ENCODE results near the gene SHB.
"Not testable (repeated sequence)": the region's sequence is repeated elsewhere in the genome, so short reads cannot be mapped to it uniquely, and the experiment has no call there.

The SHB gene

GRCh38 chr9:37914154-37914551 lies 154.9 kb downstream of the SHB start:
- no peak for DNase-seq

DNA sequence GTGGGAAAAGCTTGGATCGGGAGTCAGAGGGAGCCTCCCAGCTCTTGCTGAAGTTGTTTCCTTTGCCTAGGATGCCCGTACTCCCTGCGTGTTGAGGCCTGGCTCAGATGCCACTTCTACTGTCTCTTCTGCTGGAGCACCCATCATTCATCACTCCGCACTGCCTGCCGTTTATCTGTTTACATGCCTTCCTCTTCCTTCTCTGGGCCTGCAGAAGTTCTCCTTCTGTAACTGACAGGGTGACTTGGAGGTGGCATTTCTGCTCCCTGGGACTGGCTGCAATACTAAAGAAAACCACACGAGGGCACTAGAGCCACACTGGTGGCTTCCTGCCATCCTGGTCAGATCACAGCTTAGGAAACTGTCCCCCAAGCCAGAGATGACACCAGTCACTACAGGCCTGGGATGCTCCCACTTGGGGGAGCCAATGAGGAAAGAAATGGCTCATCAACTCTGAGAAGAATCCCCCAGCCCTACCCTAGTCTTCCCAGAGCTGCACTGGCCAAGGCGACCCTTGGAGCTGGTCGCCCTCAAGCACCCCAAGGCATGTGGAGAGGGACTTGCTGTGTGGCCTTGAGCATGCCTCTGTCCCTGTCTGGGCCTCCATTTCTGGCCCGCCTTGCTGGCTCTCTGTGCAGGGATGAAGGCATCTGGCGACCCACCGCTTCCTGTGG lies 155.4 kb downstream of the SHB start:
- peak; percentile 93 to 99 (median 94) for DNase-seq

GRCh38 chr9:37911271-37911681 lies 157.8 kb downstream of the SHB start:
- peak in 2 of 4 experiments; percentile 22 to 42 for DNase-seq

GRCh38 chr9:37910271-37910670 lies 158.8 kb downstream of the SHB start:
- no peak for DNase-seq

GRCh38 chr9:37909836-37910235 lies 159.2 kb downstream of the SHB start:
- DNase-seq = not testable (repeated sequence)

DNA sequence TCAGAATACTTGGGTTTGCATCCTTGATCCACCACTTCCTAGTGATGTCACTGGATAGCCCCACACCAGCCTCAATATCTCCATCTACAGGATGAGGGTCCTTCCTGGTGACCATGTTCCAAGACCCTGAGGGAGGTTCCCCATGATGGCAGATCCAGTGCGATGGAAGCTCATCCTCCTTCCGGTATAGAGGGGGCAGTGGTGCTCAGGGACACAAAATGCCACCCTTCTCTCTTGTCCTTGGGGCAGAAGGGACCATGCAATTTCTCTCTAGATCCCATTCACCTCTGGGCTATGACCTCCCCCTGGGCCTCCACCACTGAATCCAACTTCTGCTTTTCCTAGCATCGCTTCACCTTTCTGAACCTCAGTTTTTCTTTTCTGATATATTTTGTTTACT lies 159.7 kb downstream of the SHB start:
- DNase-seq = no peak

- peak; percentile 77 to 96 (median 90) for DNase-seq
Measured at GRCh38 chr9:37908698-37909186, 160.3 kb downstream of the SHB start.

DNA sequence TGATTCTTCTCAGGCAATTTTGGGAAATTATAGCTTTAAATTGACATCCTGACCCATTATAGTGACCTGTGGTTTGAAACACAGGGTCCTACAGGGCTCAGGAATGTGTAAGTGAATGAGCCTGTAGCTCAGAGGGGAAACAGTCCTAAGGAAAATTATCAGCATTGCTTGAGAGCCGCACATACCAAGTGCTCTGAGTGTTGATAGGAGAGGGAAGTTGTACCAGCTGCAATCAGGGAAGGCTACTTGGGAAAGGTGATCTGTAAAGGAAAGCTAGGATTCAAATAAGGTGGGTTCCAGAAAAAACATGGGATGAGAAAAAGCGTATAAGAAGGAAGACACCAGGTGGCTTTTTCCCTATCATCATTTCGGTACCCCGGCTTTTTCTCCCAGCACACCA lies 160.7 kb downstream of the SHB start:
- no peak for DNase-seq

GRCh38 chr9:37906312-37907239 lies 162.5 kb downstream of the SHB start:
- DNase-seq = no peak

- no peak for DNase-seq
Measured at GRCh38 chr9:37905776-37906175, 163.3 kb downstream of the SHB start.

DNA sequence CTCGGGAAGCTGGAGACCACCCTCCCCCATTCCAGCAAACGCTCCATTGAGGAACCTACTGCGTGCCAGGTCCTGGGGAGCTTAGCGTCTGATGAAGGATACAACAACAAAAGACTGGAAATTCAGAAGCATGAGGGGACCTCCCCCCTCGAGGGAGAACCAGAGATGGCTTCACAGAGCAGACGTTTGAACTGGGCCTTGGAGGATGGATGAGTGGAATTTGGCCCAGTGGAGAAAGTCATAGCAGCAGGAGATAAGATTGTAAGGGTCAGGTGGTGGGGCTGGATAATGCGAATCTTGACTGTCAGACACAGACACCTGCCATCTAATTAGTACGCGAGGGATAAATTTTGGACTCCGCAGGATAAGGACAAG lies 163.9 kb downstream of the SHB start:
- no peak for DNase-seq

- DNase-seq = peak in 3 of 4 experiments; percentile 17 to 30 (median 29)
Measured at GRCh38 chr9:37904445-37905130, 164.4 kb downstream of the SHB start.

DNA sequence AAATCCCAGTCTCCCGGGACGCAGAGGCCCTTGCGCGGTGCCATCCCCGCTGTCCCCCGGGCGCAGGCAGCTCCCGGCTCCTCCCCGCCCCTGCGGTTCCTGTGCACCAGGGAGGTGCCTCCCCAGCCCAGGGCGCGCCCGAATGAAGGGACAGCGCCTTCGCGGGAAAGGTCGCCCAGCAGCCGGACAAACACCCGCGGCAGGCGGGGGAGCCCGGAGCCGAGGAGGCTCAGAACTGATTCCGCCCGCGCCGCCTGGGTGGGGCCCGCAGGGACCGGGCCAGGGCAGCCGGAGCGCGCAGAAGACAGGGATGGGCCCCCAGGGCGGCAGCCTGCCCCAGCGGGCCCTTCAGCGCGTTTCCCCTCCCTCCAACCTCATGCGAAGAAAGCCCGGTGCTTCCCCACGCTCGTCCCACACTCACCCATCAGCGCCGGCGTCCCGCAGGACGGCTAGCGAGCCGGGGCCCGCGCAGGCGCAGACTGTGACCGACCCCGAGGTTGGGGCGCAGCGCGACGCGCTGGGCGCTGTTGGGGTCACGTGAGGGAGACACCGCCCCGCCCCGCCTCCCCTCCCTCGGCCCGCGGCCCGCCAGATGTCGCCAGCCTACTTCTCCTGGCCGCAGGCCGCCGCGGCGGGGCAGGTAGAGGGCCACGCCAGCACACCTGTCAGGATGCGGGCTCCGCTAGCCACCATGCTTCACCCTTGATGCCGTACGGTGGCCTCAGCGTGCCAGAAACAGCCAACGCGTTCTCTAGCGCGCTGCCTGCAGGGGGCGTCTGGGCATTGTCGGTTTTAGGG lies 165.2 kb downstream of the SHB start, which contains the start of gene SLC25A51:
TSS of gene SLC25A51 (minus strand) at position 481 of the 798 bp plus-strand sequence. CDS start 15,577 bp downstream, outside the sequence.
- peak; percentile 93 to 96 (median 96) for DNase-seq

DNA sequence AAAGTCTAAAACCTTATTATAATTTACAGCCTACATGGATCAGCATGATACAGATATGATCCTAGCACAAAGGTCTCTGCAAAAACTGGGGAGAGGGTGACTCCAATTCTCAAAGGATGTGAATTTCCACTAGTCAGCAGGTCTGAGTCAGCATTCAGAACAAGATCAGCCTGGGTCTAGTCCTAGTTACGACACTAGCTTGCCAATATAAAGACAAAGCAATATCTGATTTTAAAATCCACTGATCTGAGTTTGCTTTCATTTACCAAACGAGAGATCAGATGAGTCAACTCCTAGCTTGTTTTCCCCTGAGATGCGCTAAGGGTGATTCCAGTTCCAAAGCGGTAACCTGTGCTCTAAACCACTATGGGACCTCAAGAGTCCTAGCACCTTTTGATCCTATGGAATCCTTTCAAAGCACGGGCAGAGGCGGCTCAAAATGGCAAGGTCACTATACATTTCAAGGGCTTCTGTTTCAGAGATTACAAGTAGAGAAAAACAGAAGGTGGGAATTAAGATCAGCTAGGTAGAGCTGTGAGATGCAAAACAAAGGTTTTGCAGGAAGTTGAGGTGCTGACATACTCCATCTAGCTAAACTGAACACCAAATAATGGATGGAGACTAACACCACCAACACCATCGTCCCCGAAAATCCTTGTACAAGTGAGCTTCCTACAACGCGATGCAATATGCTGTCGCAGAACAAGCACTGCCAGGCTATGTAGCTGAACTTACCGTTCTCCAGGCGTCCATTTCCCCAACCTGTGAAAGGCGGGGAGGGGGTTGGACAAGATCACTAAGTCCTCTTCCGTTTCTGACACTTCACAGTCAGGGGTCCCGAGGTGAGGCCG lies 166.0 kb downstream of the SHB start:
- DNase-seq = peak in 3 of 4 experiments; percentile 34 to 55 (median 46)

DNA sequence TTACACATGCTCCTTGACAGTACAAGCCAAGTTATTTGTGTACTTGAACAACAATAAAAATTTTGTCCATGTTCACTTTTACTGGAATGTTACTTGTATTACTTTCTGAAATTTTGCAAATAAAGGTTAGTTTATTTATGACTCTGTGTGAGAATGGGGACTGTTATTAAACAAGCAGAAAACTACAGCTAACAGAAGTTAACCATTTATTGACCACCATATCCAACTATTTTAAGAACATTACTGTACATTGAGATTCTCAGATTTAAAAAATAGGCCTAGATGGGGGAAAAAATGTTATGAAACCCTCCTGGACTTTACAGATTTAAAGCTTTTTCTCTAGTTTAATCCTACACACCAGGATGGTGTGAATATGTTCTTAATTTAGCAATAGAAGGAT lies 166.9 kb downstream of the SHB start:
- DNase-seq = no peak

DNA sequence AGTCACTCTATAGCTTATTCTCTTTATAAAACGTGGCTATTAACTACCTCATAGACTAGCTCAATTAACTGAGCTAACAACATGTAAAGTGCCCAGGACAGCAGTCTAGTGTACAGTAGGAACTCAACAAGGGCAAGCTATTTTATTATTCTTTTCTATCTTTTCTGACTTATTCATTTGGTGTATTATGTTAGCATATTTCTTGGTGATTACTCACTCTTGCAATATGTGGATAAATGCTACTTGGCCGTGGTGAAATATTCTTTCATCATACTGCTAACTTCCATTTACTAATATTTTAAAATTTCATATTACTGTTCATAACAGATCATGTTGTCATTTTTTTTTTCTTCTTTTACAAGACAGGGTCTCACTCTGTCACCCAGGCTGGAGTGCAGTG lies 170.0 kb downstream of the SHB start:
- no peak for DNase-seq

DNA sequence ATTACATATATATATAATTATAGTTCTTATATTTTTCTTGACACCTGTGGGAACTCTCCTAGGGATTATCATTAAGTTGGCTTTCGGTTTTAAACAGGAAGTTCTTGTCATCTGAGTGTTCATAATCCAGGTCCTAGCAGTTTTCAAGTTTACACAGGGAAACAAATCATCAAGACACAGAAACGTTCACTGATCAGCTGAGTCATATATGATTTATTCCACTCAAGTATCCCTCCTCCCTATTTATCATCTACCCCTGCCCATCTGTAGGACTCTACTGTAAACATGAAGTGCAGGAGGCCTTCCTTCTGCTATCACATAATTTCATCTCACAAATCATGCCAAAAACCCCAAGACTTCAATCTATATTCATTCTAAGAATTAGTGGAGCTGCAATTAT lies 171.4 kb downstream of the SHB start:
- no peak for DNase-seq

GRCh38 chr9:37892063-37892462 lies 177.0 kb downstream of the SHB start:
- DNase-seq = no peak

DNA sequence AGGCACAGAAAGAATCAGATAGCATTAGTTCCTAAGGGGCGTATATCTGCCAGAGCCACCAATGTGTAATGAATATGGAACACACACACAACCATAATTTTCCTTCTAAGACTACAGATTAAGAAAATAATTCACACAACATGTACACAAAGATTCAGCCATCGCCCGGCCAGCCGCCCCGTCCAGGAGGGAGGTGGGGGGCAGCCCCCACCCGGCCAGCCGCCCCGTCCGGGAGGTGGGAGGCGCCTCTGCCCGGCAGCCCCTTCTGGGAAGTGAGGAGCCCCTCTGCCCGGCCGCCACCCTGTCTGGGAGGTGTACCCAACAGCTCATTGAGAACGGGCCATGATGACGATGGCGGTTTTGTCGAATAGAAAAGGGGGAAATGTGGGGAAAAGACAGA lies 178.0 kb downstream of the SHB start:
- DNase-seq = not testable (repeated sequence)

GRCh38 chr9:37889536-37889935 lies 179.5 kb downstream of the SHB start:
- no peak for DNase-seq

- peak; percentile 43 to 73 (median 66) for DNase-seq
Measured at GRCh38 chr9:37887977-37888583, 180.9 kb downstream of the SHB start.
